Fibroblast of lung (primary cell): ENCODE results near the gene CCDC148.

Experiments
- EZH2 ChIP-seq: IDR thresholded peaks from 2 replicates; pipeline ENCODE4 v1.5.1; 2012; ENCODE audit warnings: low read length, control low read depth, mild to moderate bottlenecking; ENCODE audit errors: missing control alignments
- TF ChIP-seq, protein P1 (sequence below), 2 donors: IDR thresholded peaks in 1 of 2; conservative IDR thresholded peaks in 1 of 2; 1 replicate in 1 of 2; 2 replicates in 1 of 2; pipeline ENCODE4 v1.5.1; 2011 to 2012; ENCODE audit warnings: low read length in 2 of 2, control low read depth in 1 of 2, inconsistent platforms in 1 of 2, low read depth in 1 of 2, mild to moderate bottlenecking in 1 of 2

DNA sequence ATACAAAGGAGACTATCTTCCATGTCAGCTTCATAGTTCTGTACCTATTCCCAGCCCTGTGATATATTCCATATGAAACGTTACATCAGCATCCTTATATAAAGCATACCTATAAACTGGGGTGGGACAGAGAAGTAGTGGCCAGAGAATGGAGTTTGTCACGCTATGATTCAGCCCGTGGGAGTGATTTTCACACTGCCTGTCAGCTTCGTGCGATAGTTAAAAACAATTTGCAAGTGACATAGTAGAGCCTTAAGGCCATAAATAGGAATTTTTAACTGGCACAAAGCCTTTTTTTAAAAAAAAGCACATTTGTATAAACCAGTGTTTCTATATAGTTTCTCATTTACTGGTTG is 30.4 kb upstream of the CCDC148 start:
- TF ChIP-seq, protein P1, sequence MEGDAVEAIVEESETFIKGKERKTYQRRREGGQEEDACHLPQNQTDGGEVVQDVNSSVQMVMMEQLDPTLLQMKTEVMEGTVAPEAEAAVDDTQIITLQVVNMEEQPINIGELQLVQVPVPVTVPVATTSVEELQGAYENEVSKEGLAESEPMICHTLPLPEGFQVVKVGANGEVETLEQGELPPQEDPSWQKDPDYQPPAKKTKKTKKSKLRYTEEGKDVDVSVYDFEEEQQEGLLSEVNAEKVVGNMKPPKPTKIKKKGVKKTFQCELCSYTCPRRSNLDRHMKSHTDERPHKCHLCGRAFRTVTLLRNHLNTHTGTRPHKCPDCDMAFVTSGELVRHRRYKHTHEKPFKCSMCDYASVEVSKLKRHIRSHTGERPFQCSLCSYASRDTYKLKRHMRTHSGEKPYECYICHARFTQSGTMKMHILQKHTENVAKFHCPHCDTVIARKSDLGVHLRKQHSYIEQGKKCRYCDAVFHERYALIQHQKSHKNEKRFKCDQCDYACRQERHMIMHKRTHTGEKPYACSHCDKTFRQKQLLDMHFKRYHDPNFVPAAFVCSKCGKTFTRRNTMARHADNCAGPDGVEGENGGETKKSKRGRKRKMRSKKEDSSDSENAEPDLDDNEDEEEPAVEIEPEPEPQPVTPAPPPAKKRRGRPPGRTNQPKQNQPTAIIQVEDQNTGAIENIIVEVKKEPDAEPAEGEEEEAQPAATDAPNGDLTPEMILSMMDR (conservative IDR thresholded peaks at IDR 0.05 in 1 of 2, IDR thresholded peaks at IDR 0.05 in 1 of 2; ENCODE audit: low read depth in 1 of 2, low read length in 2 of 2): no peak
- no peak for TF ChIP-seq EZH2
